SK-N-SH treated with all-trans-retinoic acid at 6 μM for 48 hours (cell line): ENCODE results near the gene IFT52.

Experiments
- ARNTL ChIP-seq: fragments of 450-650 bp; formaldehyde crosslinking; IDR thresholded peaks from 2 replicates; pipeline ENCODE4 v1.5.0; 2020; ENCODE audit warnings: low read depth, mild to moderate bottlenecking, moderate library complexity, borderline replicate concordance
- ISL1 ChIP-seq: fragments of 250-450 bp; sonication (Bioruptor Pico); IDR thresholded peaks from 2 replicates; pipeline ENCODE4 v2.1.2; 2022; ENCODE audit warnings: mild to moderate bottlenecking, moderate library complexity
- OSR1 ChIP-seq: fragments of 250-450 bp; sonication (Bioruptor Pico); IDR thresholded peaks from 2 replicates; pipeline ENCODE4 v1.8.0; 2022; ENCODE audit warnings: moderate library complexity, mild to moderate bottlenecking, inconsistent platforms
- POU6F1 ChIP-seq: fragments of 250-450 bp; sonication (Bioruptor Pico); IDR thresholded peaks from 2 replicates; pipeline ENCODE4 v1.8.0; 2021; ENCODE audit warnings: low read depth, mild to moderate bottlenecking, moderate library complexity, borderline replicate concordance
- RARB ChIP-seq: fragments of 250-450 bp; sonication (Bioruptor Pico); IDR thresholded peaks from 2 replicates; pipeline ENCODE4 v1.8.0; 2021; ENCODE audit warnings: mild to moderate bottlenecking, moderate library complexity
- ZFP30 ChIP-seq: fragments of 450-650 bp; formaldehyde crosslinking; IDR thresholded peaks from 2 replicates; pipeline ENCODE4 v1.5.0; 2022; ENCODE audit warnings: mild to moderate bottlenecking, moderate library complexity
- ZNF70 ChIP-seq: fragments of 450-650 bp; formaldehyde crosslinking; IDR thresholded peaks from 2 replicates; pipeline ENCODE4 v1.5.0; 2020; ENCODE audit warnings: mild to moderate bottlenecking, moderate library complexity
- ZNF8 ChIP-seq: fragments of 450-650 bp; formaldehyde crosslinking; IDR thresholded peaks from 2 replicates; pipeline ENCODE4 v1.5.0; 2020; ENCODE audit warnings: mild to moderate bottlenecking, moderate library complexity
- TF ChIP-seq, protein P1 (sequence below): fragments of 250-450 bp; sonication (Bioruptor Pico); IDR thresholded peaks from 2 replicates; pipeline ENCODE4 v1.8.0; 2020; ENCODE audit warnings: mild to moderate bottlenecking, moderate library complexity, borderline replicate concordance
- TF ChIP-seq, protein P2 (sequence below): fragments of 250-450 bp; sonication (Bioruptor Pico); IDR thresholded peaks from 2 replicates; pipeline ENCODE4 v1.5.1; 2020; ENCODE audit warnings: low read depth, mild to moderate bottlenecking, moderate library complexity

GRCh38 chr20:43676368-43676767 lies 85.6 kb downstream of the IFT52 start:
- TF ChIP-seq, protein P1, sequence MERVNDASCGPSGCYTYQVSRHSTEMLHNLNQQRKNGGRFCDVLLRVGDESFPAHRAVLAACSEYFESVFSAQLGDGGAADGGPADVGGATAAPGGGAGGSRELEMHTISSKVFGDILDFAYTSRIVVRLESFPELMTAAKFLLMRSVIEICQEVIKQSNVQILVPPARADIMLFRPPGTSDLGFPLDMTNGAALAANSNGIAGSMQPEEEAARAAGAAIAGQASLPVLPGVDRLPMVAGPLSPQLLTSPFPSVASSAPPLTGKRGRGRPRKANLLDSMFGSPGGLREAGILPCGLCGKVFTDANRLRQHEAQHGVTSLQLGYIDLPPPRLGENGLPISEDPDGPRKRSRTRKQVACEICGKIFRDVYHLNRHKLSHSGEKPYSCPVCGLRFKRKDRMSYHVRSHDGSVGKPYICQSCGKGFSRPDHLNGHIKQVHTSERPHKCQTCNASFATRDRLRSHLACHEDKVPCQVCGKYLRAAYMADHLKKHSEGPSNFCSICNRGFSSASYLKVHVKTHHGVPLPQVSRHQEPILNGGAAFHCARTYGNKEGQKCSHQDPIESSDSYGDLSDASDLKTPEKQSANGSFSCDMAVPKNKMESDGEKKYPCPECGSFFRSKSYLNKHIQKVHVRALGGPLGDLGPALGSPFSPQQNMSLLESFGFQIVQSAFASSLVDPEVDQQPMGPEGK, result no peak
- TF ChIP-seq ARNTL (CRISPR knock-in tag) (no peak), ZNF8 (no peak), POU6F1 (no peak), RARB (CRISPR knock-in tag) (no peak), ZFP30 (no peak), ISL1 (CRISPR knock-in tag) (no peak), ZNF70 (CRISPR knock-in tag) (no peak), OSR1 (CRISPR knock-in tag) (no peak)
- TF ChIP-seq, protein P2, sequence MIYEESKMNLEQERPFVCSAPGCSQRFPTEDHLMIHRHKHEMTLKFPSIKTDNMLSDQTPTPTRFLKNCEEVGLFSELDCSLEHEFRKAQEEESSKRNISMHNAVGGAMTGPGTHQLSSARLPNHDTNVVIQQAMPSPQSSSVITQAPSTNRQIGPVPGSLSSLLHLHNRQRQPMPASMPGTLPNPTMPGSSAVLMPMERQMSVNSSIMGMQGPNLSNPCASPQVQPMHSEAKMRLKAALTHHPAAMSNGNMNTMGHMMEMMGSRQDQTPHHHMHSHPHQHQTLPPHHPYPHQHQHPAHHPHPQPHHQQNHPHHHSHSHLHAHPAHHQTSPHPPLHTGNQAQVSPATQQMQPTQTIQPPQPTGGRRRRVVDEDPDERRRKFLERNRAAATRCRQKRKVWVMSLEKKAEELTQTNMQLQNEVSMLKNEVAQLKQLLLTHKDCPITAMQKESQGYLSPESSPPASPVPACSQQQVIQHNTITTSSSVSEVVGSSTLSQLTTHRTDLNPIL (CRISPR knock-in tag), result no peak
